ENCODE results near the gene NGRN.

The NGRN gene

GRCh38 chr15:90315278-90315982 is 50.0 kb downstream of the NGRN start:
- DNase-seq (ENCODE audit: low read depth in 1 of 2, low spot score in 1 of 2): no peak

- no peak for DNase-seq (ENCODE audit: low read depth in 1 of 2, low spot score in 1 of 2)
Observed at GRCh38 chr15:90316139-90316538, 50.7 kb downstream of the NGRN start.

GRCh38 chr15:90318591-90318990 is 53.1 kb downstream of the NGRN start:
- no peak for DNase-seq (ENCODE audit: low read depth in 1 of 2, low spot score in 1 of 2)

GRCh38 chr15:90320062-90320884 is 54.8 kb downstream of the NGRN start:
- DNase-seq (ENCODE audit: low read depth in 1 of 2, low spot score in 1 of 2): peak; percentile 34 to 41

GRCh38 chr15:90320885-90321278 is 55.4 kb downstream of the NGRN start:
- no peak for DNase-seq (ENCODE audit: low read depth in 1 of 2, low spot score in 1 of 2)
